GM13976 (cell line): ENCODE results near the gene NTHL1.
"Not testable (repeated sequence)": the region's sequence is repeated elsewhere in the genome, so short reads cannot be mapped to it uniquely, and the experiment has no call there.

ENCODE experiments used
- DNase-seq: peaks from one replicate; pipeline ENCODE4 v3.0.0; 2012; ENCODE audit warnings: low spot score
- CTCF ChIP-seq: IDR thresholded peaks from 2 replicates; pipeline ENCODE4 v1.5.1; 2012; ENCODE audit warnings: borderline replicate concordance, mild to moderate bottlenecking; ENCODE audit not compliant: insufficient read depth; ENCODE audit errors: extremely low read depth, missing control alignments, control extremely low read depth
- in situ Hi-C: fragments of 300-500 bp; cut with MboI; formaldehyde crosslinking; loops from one replicate; pipeline ENCODE4 v1.12.0; 2022; ENCODE audit warnings: low sequenced_read_pairs, mixed read lengths, inconsistent platforms; ENCODE audit not compliant: unreplicated experiment

NTHL1 gene

GRCh38 chr16:2019518-2019920 lies 28.1 kb downstream of the NTHL1 start, which contains the start of gene NPW:
Gene NPW, plus strand, starts transcription at chr16:2019785.
- DNase-seq = no peak
- in situ Hi-C loops = loop anchor here (25.0 kb wide), 1 partner anchor 468 kb away; the partner anchor contains the start of gene TBC1D24
- no peak for TF ChIP-seq CTCF

DNA sequence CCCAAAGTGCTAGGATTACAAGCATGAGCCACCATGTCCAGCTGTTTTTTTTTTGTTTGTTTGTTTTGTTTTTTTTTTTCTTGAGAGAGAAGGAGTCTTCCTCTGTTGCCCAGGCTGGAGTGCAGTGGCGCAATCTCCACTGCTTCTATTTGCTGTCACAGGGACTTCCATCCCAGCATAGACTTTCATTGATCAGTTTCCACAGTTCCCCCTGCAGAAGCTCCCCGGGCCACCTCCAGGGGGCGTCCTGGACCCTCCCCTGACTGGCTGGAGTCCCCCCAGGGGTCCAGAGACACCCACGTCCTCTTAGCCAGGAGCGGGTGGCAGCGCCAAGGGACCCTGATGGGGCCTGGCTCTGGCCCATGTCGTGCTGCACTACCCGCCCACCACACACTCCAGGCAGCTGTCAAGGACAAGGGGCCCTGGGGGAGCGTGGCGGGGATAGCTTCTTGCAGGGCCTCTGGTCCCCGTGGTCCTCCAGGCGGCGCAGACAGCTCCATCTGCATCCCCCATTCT lies 31.2 kb downstream of the NTHL1 start:
- peak; percentile 18 for TF ChIP-seq CTCF
- in situ Hi-C loops = loop anchor here (25.0 kb wide), 1 partner anchor 471 kb away; the partner anchor contains the start of gene TBC1D24

DNA sequence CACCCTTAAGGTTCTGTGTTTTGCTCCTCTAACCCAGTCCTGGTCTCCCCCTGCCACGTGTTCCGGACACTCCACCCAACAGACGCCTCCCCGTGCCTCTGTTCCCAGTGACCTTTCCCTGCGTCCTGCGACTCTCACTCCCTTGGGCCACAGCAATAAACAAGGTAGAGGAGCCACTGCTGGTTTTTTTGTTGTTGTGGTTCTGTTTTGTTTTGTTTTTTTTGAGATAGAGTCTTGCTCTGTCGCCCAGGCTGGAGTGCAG lies 31.8 kb downstream of the NTHL1 start:
- in situ Hi-C loops = loop anchor here (25.0 kb wide), 1 partner anchor 471 kb away; the partner anchor contains the start of gene TBC1D24
- no peak for TF ChIP-seq CTCF
- no peak for DNase-seq

More for the DNA sequence above, 31.2 kb downstream of the NTHL1 start:
- no peak for DNase-seq

DNA sequence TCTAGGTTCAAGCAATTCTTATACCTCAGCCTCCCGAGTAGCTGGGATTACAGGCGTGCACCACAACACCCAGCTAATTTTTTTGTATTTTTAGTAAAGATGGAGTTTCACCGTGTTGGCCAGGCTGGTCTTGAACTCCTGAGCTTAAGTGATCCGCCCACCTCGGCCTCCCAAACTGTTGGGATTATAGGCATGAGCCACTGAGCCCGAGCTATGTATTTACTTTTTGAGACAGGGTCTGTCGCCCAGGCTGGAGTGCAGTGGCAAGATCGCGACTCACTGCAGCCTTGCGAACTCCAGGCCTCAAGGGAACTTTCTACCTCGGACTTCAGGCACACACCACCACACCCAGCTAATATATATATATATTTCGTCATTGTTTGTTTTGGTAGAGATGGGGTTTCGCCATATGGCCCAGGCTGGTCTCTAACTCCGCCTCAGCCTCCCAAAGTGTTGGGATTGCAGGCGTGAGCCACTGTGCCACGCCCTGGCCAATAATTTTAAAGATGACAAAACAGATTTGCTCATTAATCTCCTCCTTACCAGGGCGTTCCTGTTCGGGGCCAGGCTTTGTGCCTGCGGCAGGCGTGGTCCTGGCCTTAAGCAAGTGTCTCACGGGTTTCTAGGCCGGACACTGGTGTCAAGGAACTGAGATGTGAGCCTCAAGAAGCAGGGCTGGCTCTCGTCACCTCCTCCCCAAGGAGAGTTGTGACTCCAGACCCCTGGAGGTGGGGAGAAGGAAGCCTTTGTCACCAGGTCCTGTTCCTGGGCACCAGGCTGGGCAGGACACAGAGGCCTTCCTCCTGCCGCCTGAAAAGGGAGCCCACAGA lies 32.3 kb downstream of the NTHL1 start:
- no peak for TF ChIP-seq CTCF
- no peak for DNase-seq
- in situ Hi-C loops = loop anchor here (25.0 kb wide), 1 partner anchor 472 kb away; the partner anchor contains the start of gene TBC1D24

GRCh38 chr16:2013527-2013926 lies 34.1 kb downstream of the NTHL1 start:
- TF ChIP-seq CTCF = no peak
- no peak for DNase-seq
- in situ Hi-C loops = loop anchor here (5.0 to 25.0 kb wide), 2 partner anchors 124 to 474 kb away; partner anchors contain the start of genes PKD1 and TBC1D24

DNA sequence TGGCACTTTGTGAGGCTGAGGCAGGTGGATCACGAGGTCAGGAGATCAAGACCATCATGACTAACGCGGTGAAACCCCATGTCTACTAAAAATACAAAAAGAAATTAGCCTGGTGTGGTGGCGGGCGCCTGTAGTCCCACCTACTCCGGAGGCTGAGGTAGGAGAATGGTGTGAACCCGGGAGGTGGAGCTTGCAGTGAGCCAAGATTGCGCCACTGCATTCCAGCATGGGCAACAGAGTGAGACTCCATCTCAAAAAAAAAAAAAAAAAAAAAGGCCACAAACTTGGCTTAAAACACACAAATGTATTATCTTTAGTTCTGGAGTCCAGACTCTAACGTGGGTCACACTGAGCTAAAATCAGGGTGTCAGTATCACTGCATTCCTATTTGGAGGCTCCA lies 35.9 kb downstream of the NTHL1 start:
- in situ Hi-C loops = loop anchor here (5.0 to 25.0 kb wide), 2 partner anchors 126 to 476 kb away; partner anchors contain the start of genes PKD1 and TBC1D24
- DNase-seq = not testable (repeated sequence)
